D341Med (cell line): ENCODE results near the gene BHLHE23.

Source experiments
- DNase-seq: peaks from one replicate; pipeline ENCODE4 v3.0.0; 2012; ENCODE audit warnings: low spot score

BHLHE23 gene

GRCh38 chr20:63009045-63009961 lies 2.5 kb upstream of the BHLHE23 start:
- peak; percentile 92 for DNase-seq

DNA sequence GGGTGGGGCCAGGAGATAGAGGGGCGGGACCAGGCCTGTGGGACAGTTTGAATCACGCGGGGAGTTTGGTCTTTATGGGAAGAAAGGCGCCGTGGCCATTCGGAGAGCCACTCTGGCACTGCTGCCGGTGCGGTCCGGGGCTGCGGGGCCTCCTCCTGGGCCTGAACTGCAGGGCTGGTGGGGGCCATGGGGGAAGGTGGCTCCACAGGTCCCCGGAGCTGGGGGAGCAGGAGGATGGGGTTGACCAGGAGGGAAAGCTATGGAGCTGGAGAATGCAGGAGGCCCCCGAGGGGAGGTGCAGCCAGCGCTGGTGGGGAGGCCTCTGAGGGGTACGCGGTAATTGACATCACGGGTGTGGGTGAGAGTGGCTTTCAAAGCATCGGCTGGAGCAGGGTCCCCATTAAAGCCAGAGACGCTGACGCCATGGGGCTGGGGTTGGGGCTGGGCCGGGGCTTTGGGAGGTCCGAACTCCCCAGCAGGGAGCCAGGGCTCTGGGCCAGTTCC lies 1.8 kb upstream of the BHLHE23 start:
- no peak for DNase-seq

DNA sequence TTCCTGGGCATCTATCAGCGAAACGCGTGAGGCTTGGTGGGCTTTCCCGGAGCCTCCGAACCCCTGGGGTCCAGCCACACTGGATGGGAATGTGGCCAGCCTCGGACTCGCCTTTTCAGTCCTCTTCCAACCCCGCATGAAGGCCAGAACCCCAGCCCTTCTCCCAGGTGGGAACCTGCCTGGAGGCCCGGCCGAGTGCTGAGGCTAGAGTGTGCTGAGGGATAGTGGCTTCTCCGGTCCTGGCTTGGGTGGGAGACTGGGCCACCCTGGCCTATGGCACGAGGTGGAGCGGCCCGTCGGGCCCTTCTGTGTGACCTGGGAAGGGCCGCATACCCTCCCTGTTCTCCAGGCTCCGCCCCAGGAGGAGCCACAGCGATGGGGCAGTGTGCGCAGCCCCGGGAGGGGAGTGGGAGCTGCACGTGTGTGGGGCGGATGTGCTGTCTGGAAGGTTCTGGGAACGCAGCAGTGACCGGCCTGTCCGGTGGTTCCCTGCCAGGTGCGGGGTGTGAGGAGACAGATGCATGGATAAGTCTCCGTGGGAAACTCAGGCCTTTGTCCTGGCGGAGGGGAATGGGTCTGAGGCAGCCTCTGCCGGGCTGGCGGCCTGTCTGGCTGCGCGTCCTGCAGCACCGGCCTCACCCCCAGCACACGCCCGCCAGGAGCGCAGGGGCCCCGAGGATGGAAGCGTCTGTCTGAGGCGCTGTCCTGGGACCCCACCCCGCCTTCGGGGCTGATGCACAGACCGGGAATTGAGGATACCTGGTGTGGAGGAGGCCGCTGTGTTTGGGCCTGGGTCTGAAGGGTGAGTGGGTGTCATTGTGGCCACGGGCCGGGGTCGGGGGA lies 1.1 kb upstream of the BHLHE23 start:
- DNase-seq = no peak

- DNase-seq = no peak
Measured at GRCh38 chr20:63007360-63007645, 539 bp upstream of the BHLHE23 start.

- peak; percentile 74 for DNase-seq
Measured at GRCh38 chr20:63005862-63006539, 763 bp downstream of the BHLHE23 start.

DNA sequence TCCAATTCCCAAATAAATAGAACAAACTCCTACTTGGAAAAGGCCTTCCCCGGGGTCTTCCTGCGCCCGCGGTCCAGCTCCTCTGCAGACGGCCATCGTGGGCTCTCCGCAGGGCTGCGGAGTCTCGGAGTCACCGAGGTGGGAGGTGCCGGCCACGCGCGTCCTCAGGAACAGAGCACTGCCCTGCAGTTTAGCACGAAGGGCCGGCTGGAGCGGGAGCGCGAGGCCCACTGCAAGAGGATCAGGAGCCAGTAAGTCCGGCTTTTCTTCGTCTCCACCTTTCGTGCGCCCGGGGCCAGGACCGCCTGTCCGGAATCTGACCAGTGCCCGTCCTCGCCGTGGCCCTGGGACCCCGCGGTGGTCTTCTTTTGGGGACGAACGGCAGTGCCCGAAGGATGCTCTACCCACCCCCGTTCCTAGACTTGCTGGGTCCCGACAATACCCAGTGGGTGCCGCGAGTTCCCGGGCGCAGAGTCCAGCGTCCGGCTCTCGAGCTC lies 1.4 kb downstream of the BHLHE23 start:
- DNase-seq = no peak

- no peak for DNase-seq
Measured at GRCh38 chr20:63004607-63005364, 2.0 kb downstream of the BHLHE23 start.

- DNase-seq = no peak
Measured at GRCh38 chr20:63003546-63003945, 3.2 kb downstream of the BHLHE23 start.

DNA sequence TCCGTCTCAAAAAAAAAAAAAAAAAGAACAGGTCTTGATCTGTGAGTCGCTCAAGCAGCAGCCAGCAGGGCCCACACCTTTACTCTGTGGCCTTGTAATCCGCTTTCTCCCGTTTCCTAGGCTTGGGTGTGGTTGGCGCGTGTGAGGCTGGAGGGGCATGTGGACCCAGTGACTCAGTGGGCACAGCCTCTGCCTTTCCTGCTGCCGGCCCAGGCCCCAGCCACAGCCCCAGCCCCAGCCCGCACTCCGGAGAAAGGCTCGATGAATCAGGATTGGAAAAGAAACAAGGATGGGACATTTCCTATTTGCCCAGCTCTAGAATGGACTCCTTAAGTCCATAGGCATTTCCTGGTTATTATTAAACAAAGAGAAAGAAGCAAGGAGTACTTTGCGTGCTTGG lies 4.3 kb downstream of the BHLHE23 start:
- no peak for DNase-seq

DNA sequence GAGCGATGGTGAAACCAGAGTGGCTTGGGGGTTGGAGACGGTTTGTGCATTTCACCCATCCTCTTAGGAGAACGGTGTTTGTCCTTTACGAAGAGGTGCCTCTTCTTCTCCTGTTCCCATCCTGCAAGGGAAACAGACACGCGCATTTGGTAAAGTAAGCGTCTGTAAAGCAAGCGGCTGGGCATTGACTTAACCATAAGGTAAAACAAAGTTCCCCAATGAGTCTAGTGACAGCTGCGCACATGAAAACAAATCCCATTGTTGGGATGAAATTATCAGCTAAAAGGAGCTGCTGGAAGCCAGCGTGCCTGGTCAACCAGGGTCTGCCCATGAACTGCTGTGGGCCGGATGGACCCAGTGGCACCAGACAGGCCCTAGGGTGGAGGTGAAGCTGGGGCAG lies 5.8 kb downstream of the BHLHE23 start:
- no peak for DNase-seq

GRCh38 chr20:63000036-63000435 lies 6.7 kb downstream of the BHLHE23 start:
- no peak for DNase-seq

- DNase-seq = no peak
Measured at GRCh38 chr20:62999580-62999979, 7.2 kb downstream of the BHLHE23 start.

DNA sequence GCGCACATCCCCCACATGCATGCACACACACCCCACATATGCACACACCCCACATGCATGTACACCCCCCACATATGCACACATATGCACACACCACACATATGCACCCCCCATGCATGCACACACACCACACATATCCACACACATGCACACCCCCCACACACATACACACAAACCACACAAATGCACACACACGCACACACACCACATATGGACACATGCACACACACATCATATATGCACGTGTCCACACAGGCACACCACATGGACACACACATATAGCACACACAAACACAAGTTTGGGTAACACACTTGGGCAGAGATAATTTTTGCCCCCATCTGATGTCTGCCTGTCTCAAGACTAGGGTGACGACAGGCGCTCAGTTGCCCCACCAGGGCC lies 8.3 kb downstream of the BHLHE23 start:
- DNase-seq = no peak

- no peak for DNase-seq
Measured at GRCh38 chr20:62997417-62998035, 9.2 kb downstream of the BHLHE23 start.

GRCh38 chr20:62996596-62996982 lies 10.2 kb downstream of the BHLHE23 start:
- no peak for DNase-seq

- no peak for DNase-seq
Measured at GRCh38 chr20:62995898-62996595, 10.7 kb downstream of the BHLHE23 start.

DNA sequence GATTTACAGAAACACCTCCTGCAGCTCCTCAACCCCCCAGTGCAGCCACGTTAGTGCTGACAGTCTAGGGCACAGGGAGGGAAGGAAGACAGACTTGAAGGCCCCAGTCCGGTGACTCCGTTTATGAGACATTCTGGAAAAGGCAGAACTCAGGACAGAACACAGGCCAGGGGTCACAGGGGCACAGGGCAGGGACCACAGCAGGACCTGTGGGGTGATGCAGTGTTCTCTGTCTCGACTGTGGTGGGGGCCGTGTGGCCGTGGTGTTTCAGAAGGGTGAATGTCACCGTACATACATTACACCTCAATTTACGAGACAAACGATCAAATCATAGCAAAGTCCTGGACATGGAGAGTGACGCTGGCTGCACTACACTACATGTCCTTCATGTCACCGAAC lies 11.3 kb downstream of the BHLHE23 start:
- DNase-seq = no peak

DNA sequence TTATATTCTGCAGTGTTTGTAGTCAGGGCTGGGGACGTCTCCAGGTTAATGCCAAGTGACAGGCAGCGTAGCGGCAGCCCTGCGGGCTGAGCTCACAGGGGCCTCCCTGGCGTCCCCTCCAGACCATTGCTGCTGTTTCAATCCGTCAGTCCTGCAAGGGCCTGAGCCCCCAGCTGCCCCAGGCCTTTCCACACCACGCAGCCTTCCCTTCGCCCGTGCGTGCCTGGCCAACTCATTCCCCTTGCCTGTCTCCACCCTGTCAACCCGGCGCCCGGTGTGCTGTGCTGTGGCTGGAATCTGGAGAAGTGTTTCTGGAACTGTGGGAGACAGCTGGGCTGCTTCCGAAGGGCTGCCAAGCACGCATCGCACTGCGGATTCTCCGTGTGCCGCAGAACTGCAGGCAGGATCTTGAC lies 11.9 kb downstream of the BHLHE23 start:
- no peak for DNase-seq

DNA sequence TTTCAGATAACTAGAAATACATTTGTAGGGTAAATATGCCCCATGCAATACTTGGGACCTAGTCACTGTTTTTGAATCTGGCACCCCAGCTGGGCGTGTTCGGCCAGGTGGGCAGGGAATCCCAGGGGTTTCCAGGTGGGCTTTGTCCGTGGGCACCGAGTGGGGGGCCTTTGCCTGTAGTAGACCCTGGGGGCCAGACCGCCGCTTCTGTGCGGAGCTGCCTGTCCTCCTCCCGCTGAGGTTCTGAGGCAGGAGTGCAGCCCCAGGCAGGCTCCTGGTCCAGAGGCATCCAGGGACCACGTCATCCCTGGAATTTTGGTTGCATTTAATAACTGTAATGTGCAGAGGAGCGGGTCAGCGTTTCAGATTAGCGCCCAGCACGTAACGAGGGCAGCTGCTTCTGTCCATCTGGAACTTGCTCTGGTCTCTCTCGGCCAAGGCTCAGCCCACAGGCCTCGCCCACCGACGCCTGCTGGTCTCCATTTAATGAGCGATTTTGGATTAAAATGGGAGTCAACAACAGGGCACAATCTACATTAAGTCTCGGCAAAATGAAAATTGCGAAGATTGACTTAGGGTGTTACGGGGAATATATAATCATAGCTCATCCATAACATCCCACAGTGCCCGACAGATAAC lies 12.8 kb downstream of the BHLHE23 start:
- no peak for DNase-seq

GRCh38 chr20:62991863-62992262 lies 14.9 kb downstream of the BHLHE23 start:
- no peak for DNase-seq
